Measurements from ENCODE around the gene PXK.
"Not testable (repeated sequence)": the region's sequence is repeated elsewhere in the genome, so short reads cannot be mapped to it uniquely, and the experiment has no call there.

The PXK gene

GRCh38 chr3:58324391-58325390, 8.0 kb upstream of the PXK start:
- no peak for DNase-seq

GRCh38 chr3:58325525-58325992, 7.1 kb upstream of the PXK start:
- no peak for DNase-seq

GRCh38 chr3:58326267-58326900, 6.3 kb upstream of the PXK start:
- DNase-seq: no peak

- no peak for DNase-seq
These were observed 3.4 kb upstream of the PXK start for GRCh38 chr3:58329150-58329921.

- DNase-seq: no peak
These were observed 2.7 kb upstream of the PXK start for GRCh38 chr3:58329922-58330413.

GRCh38 chr3:58331593-58332152, 1.0 kb upstream of the PXK start:
- no peak for DNase-seq

- no peak for DNase-seq
These were observed 717 bp downstream of the PXK start for GRCh38 chr3:58333206-58334012.

GRCh38 chr3:58334013-58334321, 1.3 kb downstream of the PXK start:
- DNase-seq: no peak

GRCh38 chr3:58334506-58334884, 1.8 kb downstream of the PXK start:
- no peak for DNase-seq

GRCh38 chr3:58335652-58335947, 2.9 kb downstream of the PXK start:
- DNase-seq: no peak

GRCh38 chr3:58336135-58336882, 3.6 kb downstream of the PXK start:
- DNase-seq: no peak

- DNase-seq: no peak
These were observed 4.5 kb downstream of the PXK start for GRCh38 chr3:58337190-58337589.

- DNase-seq: not testable (repeated sequence)
These were observed 6.5 kb downstream of the PXK start for GRCh38 chr3:58339146-58339545.

- DNase-seq: no peak
These were observed 8.0 kb downstream of the PXK start for GRCh38 chr3:58340594-58341244.

- no peak for DNase-seq
These were observed 8.7 kb downstream of the PXK start for GRCh38 chr3:58341376-58341775.

- DNase-seq: no peak
These were observed 10.0 kb downstream of the PXK start for GRCh38 chr3:58342676-58343075.

- no peak for DNase-seq
These were observed 12.8 kb downstream of the PXK start for GRCh38 chr3:58345457-58345856.

- DNase-seq: no peak
These were observed 13.7 kb downstream of the PXK start for GRCh38 chr3:58346368-58346767.

- DNase-seq: no peak
These were observed 15.3 kb downstream of the PXK start for GRCh38 chr3:58347984-58348383.

GRCh38 chr3:58349792-58350626, 17.3 kb downstream of the PXK start:
- DNase-seq: no peak

All from NCI-H1436 (cell line).